GM10248 (cell line): Measurements from ENCODE around the gene ALS2CL.

ENCODE experiments used
- CTCF ChIA-PET: fragments of 300-600 bp; sonication (Branson Sonifier 250); formaldehyde crosslinking; extraction: SDS; loops from one replicate; lab custom pipeline; 2021; ENCODE audit warnings: antibody characterized with exemption; lab: Yijun Ruan, JAX
- POLR2A ChIA-PET: fragments of 350-650 bp; sonication (Branson Sonifier 250); formaldehyde crosslinking; extraction: SDS; loops from one replicate; lab custom pipeline; 2020; ENCODE audit warnings: antibody characterized with exemption; lab: Yijun Ruan, JAX
- DNase-seq: peaks from one replicate; pipeline ENCODE4 v3.0.0; 2012; ENCODE audit errors: extremely low spot score
- TF ChIP-seq, protein P1 (sequence below): IDR thresholded peaks from 2 replicates; pipeline ENCODE4 v1.5.1; 2012; ENCODE audit warnings: mild to moderate bottlenecking, low read depth; ENCODE audit errors: extremely low read depth, missing control alignments, control extremely low read depth

ALS2CL gene

GRCh38 chr3:46681387-46681786 is 12.1 kb downstream of the ALS2CL start:
- ChIA-PET POLR2A (no interaction called here), CTCF (no interaction called here)
- TF ChIP-seq, protein P1, sequence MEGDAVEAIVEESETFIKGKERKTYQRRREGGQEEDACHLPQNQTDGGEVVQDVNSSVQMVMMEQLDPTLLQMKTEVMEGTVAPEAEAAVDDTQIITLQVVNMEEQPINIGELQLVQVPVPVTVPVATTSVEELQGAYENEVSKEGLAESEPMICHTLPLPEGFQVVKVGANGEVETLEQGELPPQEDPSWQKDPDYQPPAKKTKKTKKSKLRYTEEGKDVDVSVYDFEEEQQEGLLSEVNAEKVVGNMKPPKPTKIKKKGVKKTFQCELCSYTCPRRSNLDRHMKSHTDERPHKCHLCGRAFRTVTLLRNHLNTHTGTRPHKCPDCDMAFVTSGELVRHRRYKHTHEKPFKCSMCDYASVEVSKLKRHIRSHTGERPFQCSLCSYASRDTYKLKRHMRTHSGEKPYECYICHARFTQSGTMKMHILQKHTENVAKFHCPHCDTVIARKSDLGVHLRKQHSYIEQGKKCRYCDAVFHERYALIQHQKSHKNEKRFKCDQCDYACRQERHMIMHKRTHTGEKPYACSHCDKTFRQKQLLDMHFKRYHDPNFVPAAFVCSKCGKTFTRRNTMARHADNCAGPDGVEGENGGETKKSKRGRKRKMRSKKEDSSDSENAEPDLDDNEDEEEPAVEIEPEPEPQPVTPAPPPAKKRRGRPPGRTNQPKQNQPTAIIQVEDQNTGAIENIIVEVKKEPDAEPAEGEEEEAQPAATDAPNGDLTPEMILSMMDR: no peak
- DNase-seq: no peak

- ChIA-PET CTCF (interaction anchor here (1.2 kb wide), 1 partner anchor 51 kb away, joined by 4 read pairs; no protein-coding TSS in a partner anchor), POLR2A (no interaction called here)
- no peak for DNase-seq
- TF ChIP-seq, protein P1: no peak
Observed at GRCh38 chr3:46680298-46680826, 13.1 kb downstream of the ALS2CL start.

- CTCF ChIA-PET: interaction anchor here (1.2 kb wide), 1 partner anchor 50 kb away, joined by 4 read pairs; no protein-coding TSS in a partner anchor
- TF ChIP-seq, protein P1: no peak
- POLR2A ChIA-PET: no interaction called here
- DNase-seq: no peak
Observed at GRCh38 chr3:46679681-46680080, 13.8 kb downstream of the ALS2CL start.

DNA sequence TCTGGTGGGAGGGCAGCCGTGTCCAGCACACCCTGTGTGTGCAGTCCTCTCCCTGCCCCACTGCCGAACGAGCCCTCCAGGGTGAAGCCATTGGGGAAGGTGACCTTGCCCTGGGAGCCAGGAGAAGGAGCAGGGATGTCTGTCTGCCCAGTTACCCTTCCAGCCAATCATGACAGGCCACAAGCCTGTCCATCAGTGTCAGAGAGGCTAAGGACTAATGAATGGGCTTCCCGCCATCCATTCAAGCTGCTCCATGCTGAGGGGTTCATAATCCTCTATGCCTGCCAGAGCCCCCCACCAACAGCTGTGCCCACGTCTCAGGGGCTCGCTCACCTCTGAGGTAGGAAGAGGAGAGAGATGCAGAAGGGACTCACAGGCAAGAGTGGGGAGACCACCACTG is 15.2 kb downstream of the ALS2CL start:
- TF ChIP-seq, protein P1: no peak
- DNase-seq: no peak
- ChIA-PET POLR2A (no interaction called here), CTCF (no interaction called here)

DNA sequence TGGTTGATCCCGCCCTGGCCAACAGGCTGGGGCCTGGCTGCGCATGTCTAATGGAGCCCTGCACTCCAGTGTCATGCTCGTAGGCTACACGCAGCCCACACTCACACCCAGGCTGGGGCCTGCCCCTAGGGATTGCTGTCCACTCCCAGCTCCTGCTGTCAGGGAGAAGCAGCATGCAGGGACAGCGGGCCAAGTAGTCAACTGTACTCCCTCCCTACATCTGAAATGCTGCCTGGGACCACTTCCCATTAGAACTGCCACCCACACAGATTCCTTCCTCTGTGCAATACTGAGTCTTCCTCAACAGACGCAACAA is 16.1 kb downstream of the ALS2CL start:
- TF ChIP-seq, protein P1: no peak
- ChIA-PET CTCF (no interaction called here), POLR2A (no interaction called here)
- no peak for DNase-seq

GRCh38 chr3:46676601-46677410 is 16.7 kb downstream of the ALS2CL start:
- TF ChIP-seq, protein P1: no peak
- ChIA-PET POLR2A (no interaction called here), CTCF (interaction anchor here (1.4 kb wide), 1 partner anchor 16 kb away, joined by 3 read pairs; no protein-coding TSS in a partner anchor)

More at GRCh38 chr3:46676601-46677410, 16.7 kb downstream of the ALS2CL start:
- DNase-seq: no peak
